ENCODE results near the gene PCDHGA6.
"Not testable (repeated sequence)": the region's sequence is repeated elsewhere in the genome, so short reads cannot be mapped to it uniquely, and the experiment has no call there.

The PCDHGA6 gene

GRCh38 chr5:141397756-141398551 is 24.3 kb downstream of the PCDHGA6 start, which contains the start of gene PCDHGB5:
PCDHGB5 (plus strand) TSS chr5:141397947; CDS start chr5:141398128, 181 bp downstream.
- H2BK15ac ChIP-seq (replicated peaks; ENCODE audit: low read depth); H3K4ac ChIP-seq (ENCODE audit: low read depth, low read length); H3K4me2 ChIP-seq (ENCODE audit: low read length); H3K4me1 ChIP-seq (ENCODE audit: control insufficient read depth, low read depth, low read length); H3K18ac ChIP-seq (ENCODE audit: low read length); H3K27me3 ChIP-seq (ENCODE audit: insufficient read depth, low read length, poor library complexity); H4K8ac ChIP-seq (ENCODE audit: low read depth, low read length); H2BK5ac ChIP-seq (ENCODE audit: low read length); H3K79me2 ChIP-seq (ENCODE audit: control insufficient read depth, insufficient read depth, low read length); H3K4me3 ChIP-seq (ENCODE audit: low read length); H3K36me3 ChIP-seq (ENCODE audit: control insufficient read depth, insufficient read depth, low read length); H3K27ac ChIP-seq (ENCODE audit: low read depth, low read length); H3K23ac ChIP-seq (ENCODE audit: low read length); DNase-seq; H3K9ac ChIP-seq (ENCODE audit: low read length); H3K56ac ChIP-seq (ENCODE audit: low read length); H4K5ac ChIP-seq (ENCODE audit: low read length); H3K79me1 ChIP-seq (ENCODE audit: low read length); H2BK120ac ChIP-seq (ENCODE audit: low read depth, low read length); H2AK5ac ChIP-seq (ENCODE audit: low read length): not testable (repeated sequence)
- 100% methylated on average over 1 of the region's 43 CpGs for WGBS (ENCODE audit: extremely low coverage, insufficient coverage, low lambda C conversion rate)

DNA sequence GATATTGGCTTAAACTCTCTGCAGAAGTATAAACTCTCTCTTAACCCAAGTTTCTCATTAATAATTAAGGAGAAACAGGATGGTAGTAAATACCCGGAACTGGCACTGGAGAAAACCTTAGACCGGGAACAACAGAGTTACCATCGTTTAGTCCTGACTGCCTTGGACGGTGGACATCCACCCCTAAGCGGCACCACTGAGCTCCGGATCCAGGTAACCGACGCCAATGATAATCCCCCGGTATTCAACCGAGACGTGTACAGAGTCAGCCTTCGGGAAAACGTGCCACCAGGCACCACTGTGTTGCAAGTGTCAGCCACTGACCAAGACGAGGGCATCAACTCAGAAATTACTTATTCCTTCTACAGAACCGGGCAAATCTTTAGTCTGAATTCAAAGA is 24.9 kb downstream of the PCDHGA6 start:
- Histone ChIP-seq H3K79me1 (ENCODE audit: low read length) (no peaks in the 10 kb centered on the region), H3K4ac (ENCODE audit: low read depth, low read length) (no peak overlapping the region), H3K4me3 (ENCODE audit: low read length) (no peak overlapping the region), H3K9ac (ENCODE audit: low read length) (no peak overlapping the region), H2BK5ac (ENCODE audit: low read length) (no peak overlapping the region), H2BK15ac (replicated peaks; ENCODE audit: low read depth) (no peak overlapping the region), H2AK5ac (ENCODE audit: low read length) (no peak overlapping the region), H3K27ac (ENCODE audit: low read depth, low read length) (no peak overlapping the region), H3K36me3 (ENCODE audit: control insufficient read depth, insufficient read depth, low read length) (no peaks in the 10 kb centered on the region), H4K8ac (ENCODE audit: low read depth, low read length) (no peak overlapping the region), H3K27me3 (ENCODE audit: insufficient read depth, low read length, poor library complexity) (no peaks in the 10 kb centered on the region), H3K4me2 (ENCODE audit: low read length) (no peak overlapping the region), H4K5ac (ENCODE audit: low read length) (no peak overlapping the region), H3K4me1 (ENCODE audit: control insufficient read depth, low read depth, low read length) (no peaks in the 10 kb centered on the region), H3K23ac (ENCODE audit: low read length) (no peak overlapping the region), H3K79me2 (ENCODE audit: control insufficient read depth, insufficient read depth, low read length) (no peaks in the 10 kb centered on the region), H3K56ac (ENCODE audit: low read length) (no peak overlapping the region), H3K18ac (ENCODE audit: low read length) (no peak overlapping the region), H2BK120ac (ENCODE audit: low read depth, low read length) (no peak overlapping the region)
- DNase-seq: no peak
- WGBS (ENCODE audit: extremely low coverage, insufficient coverage, low lambda C conversion rate): no CpG with 5 or more reads among the region's 15 CpGs

DNA sequence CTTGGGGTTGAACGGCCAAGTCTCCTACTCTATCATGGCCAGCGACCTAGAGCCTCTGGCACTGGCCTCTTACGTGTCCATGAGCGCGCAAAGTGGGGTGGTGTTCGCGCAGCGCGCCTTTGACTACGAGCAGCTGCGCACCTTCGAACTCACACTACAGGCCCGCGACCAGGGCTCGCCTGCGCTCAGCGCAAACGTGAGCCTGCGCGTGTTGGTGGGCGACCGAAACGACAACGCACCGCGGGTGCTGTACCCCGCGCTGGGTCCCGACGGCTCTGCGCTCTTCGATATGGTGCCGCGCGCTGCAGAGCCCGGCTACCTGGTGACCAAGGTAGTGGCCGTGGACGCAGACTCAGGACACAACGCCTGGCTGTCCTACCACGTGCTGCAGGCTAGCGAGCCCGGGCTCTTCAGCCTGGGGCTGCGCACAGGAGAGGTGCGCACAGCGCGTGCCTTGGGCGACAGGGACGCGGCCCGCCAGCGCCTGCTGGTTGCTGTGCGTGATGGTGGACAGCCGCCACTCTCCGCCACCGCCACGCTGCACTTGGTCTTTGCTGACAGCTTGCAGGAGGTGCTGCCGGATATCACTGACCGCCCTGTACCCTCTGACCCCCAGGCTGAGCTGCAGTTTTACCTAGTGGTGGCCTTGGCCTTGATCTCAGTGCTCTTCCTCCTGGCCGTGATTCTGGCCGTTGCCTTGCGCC is 26.0 kb downstream of the PCDHGA6 start:
- Histone ChIP-seq H3K18ac (ENCODE audit: low read length) (no peak overlapping the region), H4K5ac (ENCODE audit: low read length) (no peak overlapping the region), H3K4ac (ENCODE audit: low read depth, low read length) (no peak overlapping the region), H3K4me3 (ENCODE audit: low read length) (no peak overlapping the region), H3K4me2 (ENCODE audit: low read length) (no peak overlapping the region), H3K36me3 (ENCODE audit: control insufficient read depth, insufficient read depth, low read length) (no peaks in the 10 kb centered on the region), H2BK15ac (replicated peaks; ENCODE audit: low read depth) (no peak overlapping the region), H3K56ac (ENCODE audit: low read length) (no peak overlapping the region), H3K23ac (ENCODE audit: low read length) (no peak overlapping the region), H3K4me1 (ENCODE audit: control insufficient read depth, low read depth, low read length) (no peaks in the 10 kb centered on the region), H3K9ac (ENCODE audit: low read length) (no peak overlapping the region), H3K27ac (ENCODE audit: low read depth, low read length) (no peak overlapping the region), H3K27me3 (ENCODE audit: insufficient read depth, low read length, poor library complexity) (no peaks in the 10 kb centered on the region), H3K79me2 (ENCODE audit: control insufficient read depth, insufficient read depth, low read length) (no peaks in the 10 kb centered on the region), H4K8ac (ENCODE audit: low read depth, low read length) (no peak overlapping the region), H2AK5ac (ENCODE audit: low read length) (no peak overlapping the region), H2BK5ac (ENCODE audit: low read length) (no peak overlapping the region), H3K79me1 (ENCODE audit: low read length) (no peaks in the 10 kb centered on the region), H2BK120ac (ENCODE audit: low read depth, low read length) (no peak overlapping the region)
- no peak for DNase-seq
- WGBS (ENCODE audit: extremely low coverage, insufficient coverage, low lambda C conversion rate): no CpG with 5 or more reads among the region's 61 CpGs

- no peaks in the 10 kb centered on the region for H3K27me3 ChIP-seq (ENCODE audit: insufficient read depth, low read length, poor library complexity)
- H3K4ac ChIP-seq (ENCODE audit: low read depth, low read length): no peak within 1 kb of the TSS
- H3K4me1 ChIP-seq (ENCODE audit: control insufficient read depth, low read depth, low read length): no peaks in the 10 kb centered on the region
- no peak within 1 kb of the TSS for H3K4me2 ChIP-seq (ENCODE audit: low read length)
- no peak within 1 kb of the TSS for H3K23ac ChIP-seq (ENCODE audit: low read length)
- no peak within 1 kb of the TSS for H2BK120ac ChIP-seq (ENCODE audit: low read depth, low read length)
- H3K79me2 ChIP-seq (ENCODE audit: control insufficient read depth, insufficient read depth, low read length): no peaks in the 10 kb centered on the region
- no peak for DNase-seq
- no peak within 1 kb of the TSS for H4K5ac ChIP-seq (ENCODE audit: low read length)
- H3K36me3 ChIP-seq (ENCODE audit: control insufficient read depth, insufficient read depth, low read length): no peaks in the 10 kb centered on the region
- H2BK5ac ChIP-seq (ENCODE audit: low read length): no peak within 1 kb of the TSS
- H2AK5ac ChIP-seq (ENCODE audit: low read length): no peak within 1 kb of the TSS
- no peak within 1 kb of the TSS for H3K4me3 ChIP-seq (ENCODE audit: low read length)
- no peaks in the 10 kb centered on the region for H3K79me1 ChIP-seq (ENCODE audit: low read length)
- H3K18ac ChIP-seq (ENCODE audit: low read length): no peak within 1 kb of the TSS
- no CpG with 5 or more reads among the region's 27 CpGs for WGBS (ENCODE audit: extremely low coverage, insufficient coverage, low lambda C conversion rate)
- H2BK15ac ChIP-seq (replicated peaks; ENCODE audit: low read depth): no peak within 1 kb of the TSS
- H3K56ac ChIP-seq (ENCODE audit: low read length): no peak within 1 kb of the TSS
- H3K27ac ChIP-seq (ENCODE audit: low read depth, low read length): no peak within 1 kb of the TSS
- no peak within 1 kb of the TSS for H4K8ac ChIP-seq (ENCODE audit: low read depth, low read length)
- no peak within 1 kb of the TSS for H3K9ac ChIP-seq (ENCODE audit: low read length)
Measured at GRCh38 chr5:141402553-141403243, 29.0 kb downstream of the PCDHGA6 start, which contains the start of gene PCDHGA9. PCDHGA9 (plus strand) TSS chr5:141402778; CDS start chr5:141402953, 175 bp downstream.

DNA sequence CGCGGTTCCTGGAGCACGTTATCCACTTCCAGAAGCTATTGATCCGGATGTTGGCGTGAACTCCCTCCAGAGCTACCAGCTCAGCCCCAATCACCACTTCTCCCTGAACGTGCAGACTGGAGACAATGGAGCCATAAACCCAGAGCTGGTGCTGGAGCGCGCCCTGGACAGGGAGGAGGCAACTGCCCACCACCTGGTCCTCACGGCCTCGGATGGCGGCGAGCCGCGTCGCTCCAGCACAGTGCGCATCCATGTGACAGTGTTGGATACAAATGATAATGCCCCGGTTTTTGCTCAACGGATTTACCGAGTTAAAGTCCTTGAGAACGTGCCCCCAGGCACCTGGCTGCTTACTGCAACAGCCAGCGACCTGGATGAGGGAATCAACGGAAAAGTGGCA is 29.7 kb downstream of the PCDHGA6 start:
- no peak overlapping the region for H3K9ac ChIP-seq (ENCODE audit: low read length)
- H2BK120ac ChIP-seq (ENCODE audit: low read depth, low read length): no peak overlapping the region
- no peak overlapping the region for H3K23ac ChIP-seq (ENCODE audit: low read length)
- H3K36me3 ChIP-seq (ENCODE audit: control insufficient read depth, insufficient read depth, low read length): no peaks in the 10 kb centered on the region
- no peak overlapping the region for H4K5ac ChIP-seq (ENCODE audit: low read length)
- no peak overlapping the region for H4K8ac ChIP-seq (ENCODE audit: low read depth, low read length)
- no peak overlapping the region for H2BK5ac ChIP-seq (ENCODE audit: low read length)
- no peak overlapping the region for H3K4me2 ChIP-seq (ENCODE audit: low read length)
- no peak overlapping the region for H3K56ac ChIP-seq (ENCODE audit: low read length)
- no peaks in the 10 kb centered on the region for H3K79me2 ChIP-seq (ENCODE audit: control insufficient read depth, insufficient read depth, low read length)
- H3K4me1 ChIP-seq (ENCODE audit: control insufficient read depth, low read depth, low read length): no peaks in the 10 kb centered on the region
- no peak overlapping the region for H2AK5ac ChIP-seq (ENCODE audit: low read length)
- no peak overlapping the region for H3K4me3 ChIP-seq (ENCODE audit: low read length)
- no peak overlapping the region for H2BK15ac ChIP-seq (replicated peaks; ENCODE audit: low read depth)
- no peak overlapping the region for H3K27ac ChIP-seq (ENCODE audit: low read depth, low read length)
- no peak for DNase-seq
- WGBS (ENCODE audit: extremely low coverage, insufficient coverage, low lambda C conversion rate): no CpG with 5 or more reads among the region's 22 CpGs
- no peak overlapping the region for H3K18ac ChIP-seq (ENCODE audit: low read length)
- no peaks in the 10 kb centered on the region for H3K27me3 ChIP-seq (ENCODE audit: insufficient read depth, low read length, poor library complexity)
- no peaks in the 10 kb centered on the region for H3K79me1 ChIP-seq (ENCODE audit: low read length)
- no peak overlapping the region for H3K4ac ChIP-seq (ENCODE audit: low read depth, low read length)

All from mesendoderm (in vitro differentiated cells).